ENCODE measurements around the gene NEUROG1. TPM values are rescaled to one million over a fixed set of nuclear protein-coding genes. Genes with fewer than 3 reads are reported as not detected.

Gene NEUROG1
- total RNA-seq, 4 donors from 2014 or later = not detected

DNA sequence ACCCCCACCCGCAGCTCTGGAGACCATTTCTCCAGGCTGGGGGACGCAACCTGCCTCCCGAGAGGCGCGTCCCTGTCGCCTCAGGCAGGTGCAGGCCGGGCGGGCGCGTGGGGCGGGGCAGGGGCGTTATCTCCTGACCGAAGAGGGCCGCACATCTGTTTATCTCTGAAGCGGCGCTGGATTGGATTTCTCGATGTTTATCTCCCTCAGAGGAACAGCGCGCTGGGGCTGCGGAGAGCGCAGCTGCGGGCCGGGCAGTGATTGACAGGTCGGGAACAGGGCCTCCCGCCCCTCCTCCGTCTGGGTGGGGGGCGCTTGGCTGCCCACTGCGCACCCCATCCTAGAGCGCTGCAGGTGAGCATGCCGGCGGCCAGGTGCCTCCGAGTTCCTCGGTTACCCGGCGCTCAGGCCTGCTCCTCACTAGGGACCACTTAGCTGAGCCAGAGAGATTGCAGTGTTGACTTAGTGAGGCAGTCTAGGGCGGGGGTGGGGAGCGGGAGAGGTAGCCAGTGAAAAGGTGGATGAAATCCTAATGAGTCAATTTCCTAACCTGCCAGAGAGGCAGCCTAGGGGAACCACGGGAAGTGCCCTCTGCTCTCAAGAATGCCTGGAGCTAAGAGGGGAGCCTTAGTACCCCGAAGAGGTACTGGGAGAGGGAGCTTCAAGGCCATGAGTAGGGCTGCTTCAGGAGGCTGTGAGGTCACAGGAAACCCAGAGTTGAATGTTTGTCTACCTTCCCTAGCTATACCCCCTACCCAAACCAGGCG is 44.0 kb downstream of the NEUROG1 start:
- intact Hi-C loops (cut with DNase I) = no loop called here
- Histone ChIP-seq H3K36me3 (no peaks in the 10 kb centered on the region), H3K27me3 (peaks cover 0 to 78% (median 34%) of the 10 kb centered on the region in 4 donors), H3K9me3 (no peaks in the 10 kb centered on the region), H3K4me1 (peaks cover 21 to 35% (median 26%) of the 10 kb centered on the region in 4 donors), H3K27ac (replicated peaks in 1 of 4) (no peak overlapping the region), H3K4me3 (no peak overlapping the region)
- DNase-seq (ENCODE audit: extremely low spot score) = no peak
- WGBS = 37% methylated on average over 13 of the region's 40 CpGs
- no peak for TF ChIP-seq EP300 (IDR thresholded peaks at IDR 0.05)
- no peak for TF ChIP-seq CTCF (IDR thresholded peaks at IDR 0.05)
- no peak for TF ChIP-seq POLR2AphosphoS5 (IDR thresholded peaks at IDR 0.05)
- no peak for TF ChIP-seq POLR2A (IDR thresholded peaks at IDR 0.05; ENCODE audit: low read depth)

- no peak overlapping the region for H3K4me3 ChIP-seq
- H3K27me3 ChIP-seq = peaks cover 0 to 84% (median 34%) of the 10 kb centered on the region in 4 donors
- no peaks in the 10 kb centered on the region for H3K9me3 ChIP-seq
- H3K4me1 ChIP-seq = peaks cover 21 to 35% (median 26%) of the 10 kb centered on the region in 4 donors
- no peaks in the 10 kb centered on the region for H3K36me3 ChIP-seq
- intact Hi-C loops (cut with DNase I) = no loop called here
- DNase-seq (ENCODE audit: extremely low spot score) = no peak
- TF ChIP-seq POLR2AphosphoS5 (IDR thresholded peaks at IDR 0.05) (no peak), CTCF (IDR thresholded peaks at IDR 0.05) (no peak), POLR2A (IDR thresholded peaks at IDR 0.05; ENCODE audit: low read depth) (no peak), EP300 (IDR thresholded peaks at IDR 0.05) (no peak)
- no peak overlapping the region for H3K27ac ChIP-seq (replicated peaks in 1 of 4)
- 37% methylated on average over 6 of the region's 14 CpGs for WGBS
These were observed 44.7 kb downstream of the NEUROG1 start for GRCh38 chr5:135491038-135491551.

DNA sequence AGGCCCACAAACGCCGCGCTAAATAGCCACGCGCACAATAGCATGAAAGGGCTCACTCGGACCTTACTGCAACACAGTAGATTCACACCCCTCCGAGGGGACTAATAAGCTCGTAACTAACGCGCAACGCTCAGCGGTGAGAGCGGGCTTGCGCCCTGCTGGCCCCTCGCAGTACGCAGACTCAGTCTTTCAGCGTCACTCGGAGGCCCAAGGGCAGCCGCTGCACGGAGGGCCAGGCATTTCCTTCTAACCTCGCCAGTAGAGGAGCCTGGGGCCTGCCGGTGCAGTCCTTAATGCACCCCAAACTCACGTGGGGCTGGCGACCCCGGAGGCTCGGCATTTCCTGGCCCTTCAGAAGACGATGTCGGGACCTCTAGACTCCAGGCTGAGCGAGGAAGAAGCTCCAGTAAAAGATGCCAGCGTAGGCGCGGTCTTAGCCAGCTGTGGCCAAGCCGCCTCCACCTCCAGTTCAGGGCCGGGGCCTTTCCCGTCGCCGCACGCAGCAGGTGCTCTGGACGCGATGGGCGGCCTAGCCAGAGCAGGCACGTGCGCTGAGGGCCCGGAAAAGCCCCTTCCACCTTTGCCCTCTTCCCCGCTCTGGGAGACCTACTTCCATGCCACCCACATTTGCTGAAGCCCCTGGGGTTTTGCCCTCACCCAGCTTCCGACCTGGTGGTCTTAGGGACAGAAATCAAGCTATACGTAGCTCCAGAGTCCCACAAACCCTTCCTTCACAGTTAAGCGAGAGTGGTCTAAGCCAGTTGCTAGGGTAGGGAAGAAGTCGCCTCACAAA is 45.3 kb downstream of the NEUROG1 start:
- peak overlapping the region; percentile 45 to 54 (median 48) for H3K4me3 ChIP-seq
- intact Hi-C loops (cut with DNase I) = no loop called here
- TF ChIP-seq POLR2AphosphoS5 (IDR thresholded peaks at IDR 0.05) (no peak), EP300 (IDR thresholded peaks at IDR 0.05) (no peak), POLR2A (IDR thresholded peaks at IDR 0.05; ENCODE audit: low read depth) (no peak), CTCF (IDR thresholded peaks at IDR 0.05) (no peak)
- H3K27ac ChIP-seq (replicated peaks in 1 of 4) = no peak overlapping the region
- H3K4me1 ChIP-seq = peaks cover 21 to 35% (median 26%) of the 10 kb centered on the region in 4 donors
- peaks cover 0 to 87% (median 34%) of the 10 kb centered on the region in 4 donors for H3K27me3 ChIP-seq
- no peaks in the 10 kb centered on the region for H3K36me3 ChIP-seq
- no peaks in the 10 kb centered on the region for H3K9me3 ChIP-seq
- no peak for DNase-seq (ENCODE audit: extremely low spot score)
- WGBS = 27% methylated on average over 18 of the region's 49 CpGs

DNA sequence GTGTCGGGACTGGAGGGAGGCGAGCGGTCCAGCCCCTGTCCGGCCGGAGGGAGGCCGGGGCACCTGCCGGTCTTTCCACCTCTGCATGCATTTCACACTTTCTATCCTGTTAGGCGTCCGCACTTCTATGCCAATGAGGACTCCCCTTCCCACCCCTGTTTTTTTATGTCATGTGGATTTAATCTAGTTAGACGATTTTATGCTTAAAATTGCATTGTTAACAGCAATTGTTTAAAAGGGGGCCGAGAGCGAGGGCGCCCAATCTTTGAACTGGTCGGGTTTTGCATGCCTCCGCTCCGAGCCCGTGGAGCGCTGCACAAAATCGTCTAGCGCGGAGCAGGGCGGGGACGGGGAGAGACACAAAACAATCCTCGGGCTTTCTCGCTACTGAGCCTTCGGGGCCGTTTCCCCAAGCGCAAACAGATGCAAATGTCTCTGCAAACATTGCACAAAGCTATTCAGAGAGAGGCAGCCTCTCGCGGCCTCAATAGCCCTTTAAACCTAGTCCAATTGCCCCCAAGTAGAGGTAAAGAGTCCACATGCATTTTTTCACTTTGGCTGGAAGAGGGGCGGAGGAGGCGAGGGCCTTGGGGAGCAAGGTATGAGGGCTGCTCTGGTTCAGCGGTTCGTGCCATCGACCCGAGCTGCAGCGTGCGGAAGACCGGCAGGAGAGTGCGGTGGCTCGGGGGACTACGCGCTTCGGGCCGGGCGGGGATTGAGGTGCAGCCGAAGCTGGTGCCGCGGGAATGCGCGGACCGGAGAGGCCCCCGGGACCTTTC is 46.1 kb downstream of the NEUROG1 start:
- 11% methylated on average over 34 of the region's 53 CpGs for WGBS
- Histone ChIP-seq H3K9me3 (no peaks in the 10 kb centered on the region), H3K27me3 (peaks cover 0 to 93% (median 34%) of the 10 kb centered on the region in 4 donors), H3K4me1 (peaks cover 21 to 35% (median 26%) of the 10 kb centered on the region in 4 donors), H3K4me3 (peak overlapping the region; percentile 45 to 54 (median 48)), H3K36me3 (no peaks in the 10 kb centered on the region), H3K27ac (replicated peaks in 1 of 4) (no peak overlapping the region)
- intact Hi-C loops (cut with DNase I) = no loop called here
- DNase-seq (ENCODE audit: extremely low spot score) = no peak
- TF ChIP-seq CTCF (IDR thresholded peaks at IDR 0.05) (no peak), EP300 (IDR thresholded peaks at IDR 0.05) (no peak), POLR2A (IDR thresholded peaks at IDR 0.05; ENCODE audit: low read depth) (no peak), POLR2AphosphoS5 (IDR thresholded peaks at IDR 0.05) (no peak)
